WTC11 (cell line): ENCODE data around the gene VEGFC. TPM values are rescaled to one million over a fixed set of nuclear protein-coding genes. Genes with fewer than 3 reads are reported as not detected.

Experiments
- ATAC-seq: fragments of 200-7000 bp; cut with Tn5 transposase; 2 replicates; pipeline ENCODE4 v1.10.0; 2021; ENCODE audit warnings: mild to moderate bottlenecking, moderate library complexity
- CTCF ChIA-PET: fragments of 300-600 bp; sonication (Branson Sonifier 250); formaldehyde crosslinking; loops from one replicate; lab custom pipeline; 2021; ENCODE audit warnings: antibody characterized with exemption; lab: Charles Lee
- POLR2A ChIA-PET: fragments of 350-600 bp; sonication (Branson Sonifier 250); formaldehyde crosslinking; loops from one replicate; lab custom pipeline; 2021; ENCODE audit warnings: antibody characterized with exemption; lab: Charles Lee
- DNase-seq: peaks from one replicate; pipeline ENCODE4 v3.0.0; 2021; ENCODE audit warnings: low spot score
- H3K27ac Mint-ChIP-seq: 2 replicates; pipeline ENCODE4 v1.8.0; 2021; ENCODE audit warnings: mixed read lengths
- H3K27me3 Mint-ChIP-seq: 2 replicates; pipeline ENCODE4 v1.8.0; 2021; ENCODE audit warnings: low read depth, mild to moderate bottlenecking, moderate library complexity, mixed read lengths
- H3K36me3 Mint-ChIP-seq: 2 replicates; pipeline ENCODE4 v1.8.0; 2021; ENCODE audit warnings: mixed read lengths
- H3K4me1 Mint-ChIP-seq: 2 replicates; pipeline ENCODE4 v1.8.0; 2022; ENCODE audit warnings: mixed read lengths
- H3K4me3 Mint-ChIP-seq: 2 replicates; pipeline ENCODE4 v1.8.0; 2021; ENCODE audit warnings: mild to moderate bottlenecking, moderate library complexity, mixed read lengths
- H3K9me3 Mint-ChIP-seq: 2 replicates; pipeline ENCODE4 v1.8.0; 2021; ENCODE audit warnings: mixed read lengths
- AFF4 ChIP-seq: sonication (generic); formaldehyde crosslinking; IDR thresholded peaks from 2 replicates; pipeline ENCODE4 v1.8.1; 2023; ENCODE audit warnings: mild to moderate bottlenecking, missing genetic modification reagents, borderline replicate concordance
- AR ChIP-seq: fragments of 250-450 bp; sonication (Bioruptor Pico); IDR thresholded peaks from 2 replicates; pipeline ENCODE4 v1.9.0; 2021; ENCODE audit warnings: mild to moderate bottlenecking
- ATF1 ChIP-seq: sonication (generic); formaldehyde crosslinking; IDR thresholded peaks from 2 replicates; pipeline ENCODE4 v1.8.1; 2023; ENCODE audit warnings: mild to moderate bottlenecking, moderate library complexity, missing genetic modification reagents
- FOXP4 ChIP-seq: sonication (generic); formaldehyde crosslinking; IDR thresholded peaks from 2 replicates; pipeline ENCODE4 v1.8.0; 2022; ENCODE audit warnings: mild to moderate bottlenecking, missing genetic modification reagents
- JAZF1 ChIP-seq: fragments of 250-450 bp; sonication (Bioruptor Pico); IDR thresholded peaks from 2 replicates; pipeline ENCODE4 v1.9.0; 2021; ENCODE audit warnings: moderate library complexity, mild to moderate bottlenecking, inconsistent platforms
- JUN ChIP-seq: sonication (generic); formaldehyde crosslinking; IDR thresholded peaks from 2 replicates; pipeline ENCODE4 v1.8.0; 2023; ENCODE audit warnings: mild to moderate bottlenecking, missing genetic modification reagents
- MAX ChIP-seq: sonication (generic); formaldehyde crosslinking; IDR thresholded peaks from 2 replicates; pipeline ENCODE4 v1.8.0; 2022; ENCODE audit warnings: mild to moderate bottlenecking, missing genetic modification reagents
- MXD4 ChIP-seq: fragments of 250-450 bp; sonication (Bioruptor Pico); IDR thresholded peaks from 2 replicates; pipeline ENCODE4 v1.8.0; 2021; ENCODE audit warnings: mild to moderate bottlenecking, moderate library complexity, borderline replicate concordance
- NFATC4 ChIP-seq: fragments of 250-450 bp; sonication (Bioruptor Pico); IDR thresholded peaks from 2 replicates; pipeline ENCODE4 v1.9.0; 2021; ENCODE audit warnings: mild to moderate bottlenecking
- NR3C1 ChIP-seq: sonication (generic); formaldehyde crosslinking; conservative IDR thresholded peaks from 2 replicates; pipeline ENCODE4 v1.8.1; 2023; ENCODE audit warnings: low read depth, mild to moderate bottlenecking, missing genetic modification reagents
- PRDM15 ChIP-seq: sonication (generic); formaldehyde crosslinking; IDR thresholded peaks from 2 replicates; pipeline ENCODE4 v1.8.0; 2022; ENCODE audit warnings: missing genetic modification reagents
- PRRX2 ChIP-seq: fragments of 250-450 bp; sonication (Bioruptor Pico); IDR thresholded peaks from 2 replicates; pipeline ENCODE4 v1.8.0; 2021; ENCODE audit warnings: mild to moderate bottlenecking
- RORB ChIP-seq: fragments of 250-450 bp; sonication (Bioruptor Pico); IDR thresholded peaks from 2 replicates; pipeline ENCODE4 v1.9.0; 2021; ENCODE audit warnings: mild to moderate bottlenecking
- TCF7 ChIP-seq: sonication (generic); formaldehyde crosslinking; IDR thresholded peaks from 2 replicates; pipeline ENCODE4 v1.8.0; 2022; ENCODE audit warnings: mild to moderate bottlenecking, low read depth, missing genetic modification reagents, moderate library complexity
- ZBTB21 ChIP-seq: sonication (generic); formaldehyde crosslinking; IDR thresholded peaks from 2 replicates; pipeline ENCODE4 v1.8.1; 2023; ENCODE audit warnings: mild to moderate bottlenecking, missing genetic modification reagents, borderline replicate concordance
- ZMAT4 ChIP-seq: fragments of 250-450 bp; sonication (Bioruptor Pico); IDR thresholded peaks from 2 replicates; pipeline ENCODE4 v1.9.0; 2021; ENCODE audit warnings: mild to moderate bottlenecking
- ZNF138 ChIP-seq: sonication (generic); formaldehyde crosslinking; conservative IDR thresholded peaks from 2 replicates; pipeline ENCODE4 v1.8.1; 2022; ENCODE audit warnings: mild to moderate bottlenecking, moderate library complexity, missing genetic modification reagents
- ZNF219 ChIP-seq: sonication (generic); formaldehyde crosslinking; IDR thresholded peaks from 2 replicates; pipeline ENCODE4 v1.8.0; 2023; ENCODE audit warnings: missing genetic modification reagents, mild to moderate bottlenecking, borderline replicate concordance
- ZNF263 ChIP-seq: sonication (generic); formaldehyde crosslinking; IDR thresholded peaks from 2 replicates; pipeline ENCODE4 v1.8.1; 2022; ENCODE audit warnings: low read depth, mild to moderate bottlenecking, moderate library complexity, missing genetic modification reagents
- ZNF416 ChIP-seq: fragments of 250-450 bp; sonication (Bioruptor Pico); IDR thresholded peaks from 2 replicates; pipeline ENCODE4 v1.9.0; 2021; ENCODE audit warnings: mild to moderate bottlenecking, inconsistent platforms
- ZNF671 ChIP-seq: fragments of 250-450 bp; sonication (Bioruptor Pico); IDR thresholded peaks from 2 replicates; pipeline ENCODE4 v1.8.0; 2021; ENCODE audit warnings: mild to moderate bottlenecking
- total RNA-seq: library from RNA; stranded (reverse); gene quantifications from 3 replicates; pipeline ENCODE4 v1.2.3, GENCODE V29; 2021

Gene VEGFC
- total RNA-seq, 1 experiment from 2014 or later, result 0.61 TPM

GRCh38 chr4:176782794-176783193, 9.9 kb downstream of the VEGFC start:
- Mint-ChIP-seq H3K27ac (no peak overlapping the region), H3K27me3 (no peaks in the 10 kb centered on the region), H3K4me1 (peaks cover 6% of the 10 kb centered on the region), H3K36me3 (no peaks in the 10 kb centered on the region), H3K4me3 (no peak overlapping the region), H3K9me3 (no peaks in the 10 kb centered on the region)
- ChIA-PET POLR2A (no interaction called here), CTCF (no interaction called here)
- DNase-seq (no peak), ATAC-seq (no peak)
- no peak for TF ChIP-seq NFATC4 (CRISPR knock-in tag)
- TF ChIP-seq, all 79 proteins: peak for 0

- POLR2A ChIA-PET, result no interaction called here
These were observed 10.5 kb downstream of the VEGFC start for GRCh38 chr4:176782191-176782590.

More at GRCh38 chr4:176782191-176782590, 10.5 kb downstream of the VEGFC start:
- no peaks in the 10 kb centered on the region for H3K27me3 Mint-ChIP-seq
- peaks cover 6% of the 10 kb centered on the region for H3K4me1 Mint-ChIP-seq
- no peak for ATAC-seq
- H3K4me3 Mint-ChIP-seq, result no peak overlapping the region
- no peak overlapping the region for H3K27ac Mint-ChIP-seq
- no peaks in the 10 kb centered on the region for H3K36me3 Mint-ChIP-seq
- no peak for TF ChIP-seq ATF1 (CRISPR knock-in tag)
- TF ChIP-seq PRDM15 (CRISPR knock-in tag), result no peak
- TF ChIP-seq ZNF219 (CRISPR knock-in tag), result no peak
- TF ChIP-seq JAZF1 (CRISPR knock-in tag), result no peak
- no peak for TF ChIP-seq AFF4 (CRISPR knock-in tag)
- TF ChIP-seq AR (CRISPR knock-in tag), result no peak
- TF ChIP-seq ZNF416 (CRISPR knock-in tag), result no peak
- no peak for TF ChIP-seq ZNF671
- no peak for TF ChIP-seq RORB
- TF ChIP-seq ZMAT4 (CRISPR knock-in tag), result no peak
- TF ChIP-seq ZBTB21 (CRISPR knock-in tag), result no peak
- TF ChIP-seq JUN, result no peak
- TF ChIP-seq NR3C1 (CRISPR knock-in tag), result no peak
- TF ChIP-seq ZNF138 (CRISPR knock-in tag), result no peak
- TF ChIP-seq ZNF263 (CRISPR knock-in tag), result no peak
- no peak for TF ChIP-seq MXD4 (CRISPR knock-in tag)
- TF ChIP-seq MAX (CRISPR knock-in tag), result no peak
- TF ChIP-seq TCF7, result no peak
- TF ChIP-seq FOXP4 (CRISPR knock-in tag), result no peak
- TF ChIP-seq PRRX2 (CRISPR knock-in tag), result no peak
- H3K9me3 Mint-ChIP-seq, result no peaks in the 10 kb centered on the region
- CTCF ChIA-PET, result no interaction called here
- DNase-seq, result no peak
